ENCODE measurements around the gene POLR2L.

DNA sequence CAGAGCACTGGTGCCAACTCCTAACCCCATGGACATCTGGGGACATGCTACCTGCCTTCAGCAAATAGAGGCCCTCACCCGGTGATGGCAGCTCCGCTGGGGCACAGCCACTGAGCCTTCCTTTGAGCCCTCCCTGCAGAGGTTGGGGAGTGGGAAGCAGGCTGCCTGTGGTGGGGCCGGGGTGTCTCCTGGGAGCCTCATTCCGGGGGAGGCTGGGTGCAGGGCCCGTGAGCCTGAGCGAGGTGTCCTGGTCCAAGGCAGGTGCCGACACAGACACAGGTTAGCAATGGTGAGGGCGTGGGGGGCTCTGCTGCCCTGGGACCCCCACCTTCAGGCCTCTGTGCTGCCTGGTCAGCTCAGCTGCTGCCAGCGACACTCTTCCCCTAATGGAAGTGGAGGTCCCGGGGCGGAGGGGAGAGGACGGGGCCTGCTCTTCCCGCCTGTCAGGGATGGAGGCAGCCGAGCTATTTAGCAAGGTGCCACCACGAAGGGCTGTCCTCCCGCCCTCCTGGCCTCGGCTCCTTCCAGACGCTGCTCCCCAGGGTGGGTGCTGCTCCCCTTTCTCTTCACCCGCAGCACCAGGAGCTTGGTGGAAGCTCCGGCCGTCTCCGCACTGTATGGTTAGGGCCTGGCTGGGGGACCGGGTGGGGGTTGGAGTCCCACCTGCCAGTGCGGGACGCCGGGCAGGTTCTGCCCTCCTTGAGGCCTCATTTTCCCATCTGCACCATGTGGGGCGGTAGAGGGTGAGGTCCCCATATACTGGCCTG lies 11.5 kb upstream of the POLR2L start:
- TF ChIP-seq, protein P1, sequence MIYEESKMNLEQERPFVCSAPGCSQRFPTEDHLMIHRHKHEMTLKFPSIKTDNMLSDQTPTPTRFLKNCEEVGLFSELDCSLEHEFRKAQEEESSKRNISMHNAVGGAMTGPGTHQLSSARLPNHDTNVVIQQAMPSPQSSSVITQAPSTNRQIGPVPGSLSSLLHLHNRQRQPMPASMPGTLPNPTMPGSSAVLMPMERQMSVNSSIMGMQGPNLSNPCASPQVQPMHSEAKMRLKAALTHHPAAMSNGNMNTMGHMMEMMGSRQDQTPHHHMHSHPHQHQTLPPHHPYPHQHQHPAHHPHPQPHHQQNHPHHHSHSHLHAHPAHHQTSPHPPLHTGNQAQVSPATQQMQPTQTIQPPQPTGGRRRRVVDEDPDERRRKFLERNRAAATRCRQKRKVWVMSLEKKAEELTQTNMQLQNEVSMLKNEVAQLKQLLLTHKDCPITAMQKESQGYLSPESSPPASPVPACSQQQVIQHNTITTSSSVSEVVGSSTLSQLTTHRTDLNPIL (CRISPR knock-in tag; IDR thresholded peaks at IDR 0.05; ENCODE audit: low read depth): no peak
- TF ChIP-seq TOX (CRISPR knock-in tag; IDR thresholded peaks at IDR 0.05; ENCODE audit: borderline replicate concordance): no peak
- TF ChIP-seq, protein P2, sequence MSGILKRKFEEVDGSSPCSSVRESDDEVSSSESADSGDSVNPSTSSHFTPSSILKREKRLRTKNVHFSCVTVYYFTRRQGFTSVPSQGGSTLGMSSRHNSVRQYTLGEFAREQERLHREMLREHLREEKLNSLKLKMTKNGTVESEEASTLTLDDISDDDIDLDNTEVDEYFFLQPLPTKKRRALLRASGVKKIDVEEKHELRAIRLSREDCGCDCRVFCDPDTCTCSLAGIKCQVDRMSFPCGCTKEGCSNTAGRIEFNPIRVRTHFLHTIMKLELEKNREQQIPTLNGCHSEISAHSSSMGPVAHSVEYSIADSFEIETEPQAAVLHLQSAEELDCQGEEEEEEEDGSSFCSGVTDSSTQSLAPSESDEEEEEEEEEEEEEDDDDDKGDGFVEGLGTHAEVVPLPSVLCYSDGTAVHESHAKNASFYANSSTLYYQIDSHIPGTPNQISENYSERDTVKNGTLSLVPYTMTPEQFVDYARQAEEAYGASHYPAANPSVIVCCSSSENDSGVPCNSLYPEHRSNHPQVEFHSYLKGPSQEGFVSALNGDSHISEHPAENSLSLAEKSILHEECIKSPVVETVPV (CRISPR knock-in tag; IDR thresholded peaks at IDR 0.05): no peak
- no peak for TF ChIP-seq RARB (CRISPR knock-in tag; IDR thresholded peaks at IDR 0.05)
- no peak for TF ChIP-seq ESRRG (CRISPR knock-in tag; IDR thresholded peaks at IDR 0.05)
- TF ChIP-seq ZFP30 (CRISPR knock-in tag; IDR thresholded peaks at IDR 0.05): no peak
- TF ChIP-seq, protein P3, sequence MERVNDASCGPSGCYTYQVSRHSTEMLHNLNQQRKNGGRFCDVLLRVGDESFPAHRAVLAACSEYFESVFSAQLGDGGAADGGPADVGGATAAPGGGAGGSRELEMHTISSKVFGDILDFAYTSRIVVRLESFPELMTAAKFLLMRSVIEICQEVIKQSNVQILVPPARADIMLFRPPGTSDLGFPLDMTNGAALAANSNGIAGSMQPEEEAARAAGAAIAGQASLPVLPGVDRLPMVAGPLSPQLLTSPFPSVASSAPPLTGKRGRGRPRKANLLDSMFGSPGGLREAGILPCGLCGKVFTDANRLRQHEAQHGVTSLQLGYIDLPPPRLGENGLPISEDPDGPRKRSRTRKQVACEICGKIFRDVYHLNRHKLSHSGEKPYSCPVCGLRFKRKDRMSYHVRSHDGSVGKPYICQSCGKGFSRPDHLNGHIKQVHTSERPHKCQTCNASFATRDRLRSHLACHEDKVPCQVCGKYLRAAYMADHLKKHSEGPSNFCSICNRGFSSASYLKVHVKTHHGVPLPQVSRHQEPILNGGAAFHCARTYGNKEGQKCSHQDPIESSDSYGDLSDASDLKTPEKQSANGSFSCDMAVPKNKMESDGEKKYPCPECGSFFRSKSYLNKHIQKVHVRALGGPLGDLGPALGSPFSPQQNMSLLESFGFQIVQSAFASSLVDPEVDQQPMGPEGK (CRISPR knock-in tag; IDR thresholded peaks at IDR 0.05; ENCODE audit: borderline replicate concordance): no peak
- TF ChIP-seq TCF4 (CRISPR knock-in tag; IDR thresholded peaks at IDR 0.05; ENCODE audit: borderline replicate concordance): no peak
- TF ChIP-seq, protein P4, sequence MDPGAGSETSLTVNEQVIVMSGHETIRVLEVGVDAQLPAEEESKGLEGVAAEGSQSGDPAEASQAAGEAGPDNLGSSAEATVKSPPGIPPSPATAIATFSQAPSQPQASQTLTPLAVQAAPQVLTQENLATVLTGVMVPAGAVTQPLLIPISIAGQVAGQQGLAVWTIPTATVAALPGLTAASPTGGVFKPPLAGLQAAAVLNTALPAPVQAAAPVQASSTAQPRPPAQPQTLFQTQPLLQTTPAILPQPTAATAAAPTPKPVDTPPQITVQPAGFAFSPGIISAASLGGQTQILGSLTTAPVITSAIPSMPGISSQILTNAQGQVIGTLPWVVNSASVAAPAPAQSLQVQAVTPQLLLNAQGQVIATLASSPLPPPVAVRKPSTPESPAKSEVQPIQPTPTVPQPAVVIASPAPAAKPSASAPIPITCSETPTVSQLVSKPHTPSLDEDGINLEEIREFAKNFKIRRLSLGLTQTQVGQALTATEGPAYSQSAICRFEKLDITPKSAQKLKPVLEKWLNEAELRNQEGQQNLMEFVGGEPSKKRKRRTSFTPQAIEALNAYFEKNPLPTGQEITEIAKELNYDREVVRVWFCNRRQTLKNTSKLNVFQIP (CRISPR knock-in tag; IDR thresholded peaks at IDR 0.05; ENCODE audit: borderline replicate concordance, low read depth): no peak
- TF ChIP-seq ZNF565 (CRISPR knock-in tag; conservative IDR thresholded peaks at IDR 0.05; ENCODE audit: low read depth): no peak

All from SK-N-SH treated with all-trans-retinoic acid at 6 μM for 48 hours (cell line).